GM19238 (cell line): ENCODE measurements around the gene ARHGDIA.

ENCODE experiments used
- DNase-seq: peaks from one replicate; pipeline ENCODE4 v3.0.0; 2011; ENCODE audit warnings: low spot score; ENCODE audit not compliant: insufficient read length

The ARHGDIA gene

DNA sequence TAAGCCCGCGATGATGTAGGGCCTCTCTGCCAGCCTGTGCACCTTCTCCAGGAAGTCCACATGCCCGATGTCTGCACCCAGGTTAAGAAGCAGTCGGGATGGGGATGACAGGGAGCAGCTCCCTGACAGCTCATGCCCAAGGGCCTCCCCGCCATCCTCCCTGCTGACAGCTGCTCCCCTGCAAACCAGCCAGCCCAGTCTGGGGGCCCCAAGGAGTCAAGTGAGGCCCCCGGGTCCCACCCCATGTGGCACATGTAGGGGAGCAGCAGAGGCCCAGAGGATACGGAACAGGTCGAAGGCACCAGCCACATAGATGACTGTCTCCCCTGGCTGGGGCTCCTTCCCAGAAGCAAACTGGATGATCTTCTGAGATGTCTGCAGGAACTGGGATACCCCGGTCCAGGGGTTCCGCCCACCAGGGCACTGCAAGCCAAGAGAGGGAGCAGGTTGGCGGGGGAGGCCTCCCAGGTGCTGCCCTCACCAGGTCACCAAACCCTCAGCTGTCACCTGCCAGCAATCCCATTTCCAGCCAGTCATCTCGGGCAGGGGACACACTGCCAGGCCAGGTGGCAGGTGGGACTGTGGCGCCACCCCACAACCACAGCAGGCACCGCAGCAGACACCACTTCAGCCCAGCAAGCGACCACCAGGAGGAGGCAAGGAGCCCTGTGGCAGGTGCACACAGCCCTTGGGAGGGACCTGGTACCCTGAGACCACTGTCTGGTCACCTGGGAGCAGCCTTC, 35.5 kb upstream of the ARHGDIA start:
- DNase-seq: no peak

DNA sequence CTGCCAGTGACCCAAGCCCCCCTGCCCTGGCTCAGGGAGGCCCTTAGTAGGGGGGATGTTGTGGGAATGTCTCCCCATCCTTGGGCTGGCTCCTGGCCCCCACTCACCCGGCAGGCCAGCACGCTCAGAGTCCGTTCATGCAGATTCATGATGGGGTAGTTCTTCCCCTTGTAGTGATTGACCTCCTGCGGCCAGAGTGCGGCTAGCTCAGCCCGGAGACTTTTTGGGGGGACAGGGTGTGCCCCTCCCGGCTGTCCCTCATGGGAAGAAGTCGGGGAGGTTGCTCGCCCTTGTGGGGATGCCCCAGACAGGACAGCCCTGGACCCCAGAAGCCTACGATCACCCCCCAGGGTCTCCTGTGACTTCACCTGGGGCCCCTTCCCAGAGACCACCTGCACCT, 34.9 kb upstream of the ARHGDIA start:
- DNase-seq: no peak

DNA sequence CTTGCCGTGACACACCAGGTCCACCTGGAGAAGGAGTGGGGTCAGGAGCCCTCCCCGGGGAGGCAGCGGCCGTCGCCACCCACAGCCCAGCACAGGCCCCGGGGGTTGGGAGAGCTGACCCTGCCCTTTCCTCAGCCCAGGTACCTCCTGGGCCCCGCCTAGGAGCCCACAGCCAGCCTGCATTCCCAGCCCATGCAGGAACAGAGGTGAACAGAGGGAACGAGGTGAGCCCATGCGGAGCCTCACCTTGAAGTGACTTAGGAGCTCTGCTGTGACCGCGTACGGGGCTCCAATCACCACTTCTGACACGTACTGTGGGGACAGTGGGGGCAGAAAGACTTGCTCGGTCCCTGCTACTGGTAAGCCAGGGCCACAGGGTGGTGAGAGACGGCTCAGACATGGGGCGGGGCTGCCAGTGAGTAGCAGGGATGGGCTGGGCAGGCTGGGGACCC, 34.3 kb upstream of the ARHGDIA start:
- DNase-seq: no peak

DNA sequence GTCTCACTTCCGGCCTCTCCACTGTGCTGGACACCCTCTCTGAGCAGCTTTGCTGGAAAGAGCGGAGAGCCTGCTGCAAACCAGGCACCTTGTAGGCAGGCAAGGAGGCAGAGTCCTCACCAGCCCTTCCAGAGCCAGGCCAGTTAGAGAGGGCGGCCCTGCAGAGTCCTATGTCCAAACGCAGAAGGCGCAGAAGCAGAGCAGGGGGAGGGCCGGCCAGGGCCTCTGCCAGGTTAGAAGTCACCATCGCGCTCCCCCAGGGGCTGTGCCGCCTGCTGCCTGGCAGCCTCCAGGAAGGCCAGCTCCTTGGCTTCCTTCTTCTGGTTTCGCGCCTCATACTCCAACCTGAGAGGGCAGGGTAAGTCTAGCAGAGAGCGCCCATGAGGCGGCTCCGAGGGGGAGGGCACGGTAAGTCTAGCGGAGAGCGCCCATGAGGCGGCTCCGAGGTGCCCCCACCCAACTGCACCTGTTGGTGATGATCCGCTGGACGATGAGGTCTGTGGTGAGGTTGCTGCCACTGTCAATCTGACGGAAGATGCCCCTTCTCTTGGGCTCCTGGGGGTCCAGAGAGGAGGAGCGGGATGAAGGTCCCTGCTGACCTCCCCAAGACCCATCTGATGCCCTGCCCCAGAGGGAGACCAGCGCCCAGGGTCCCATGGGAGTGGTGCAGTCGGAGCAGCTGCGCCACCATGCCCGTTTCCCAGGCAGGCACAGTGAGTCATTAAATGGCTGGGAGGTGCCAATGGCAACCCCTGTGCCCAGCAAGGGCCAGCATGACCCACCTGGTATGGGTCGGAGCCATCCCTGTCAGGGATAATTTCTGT, 33.7 kb upstream of the ARHGDIA start:
- DNase-seq: no peak

DNA sequence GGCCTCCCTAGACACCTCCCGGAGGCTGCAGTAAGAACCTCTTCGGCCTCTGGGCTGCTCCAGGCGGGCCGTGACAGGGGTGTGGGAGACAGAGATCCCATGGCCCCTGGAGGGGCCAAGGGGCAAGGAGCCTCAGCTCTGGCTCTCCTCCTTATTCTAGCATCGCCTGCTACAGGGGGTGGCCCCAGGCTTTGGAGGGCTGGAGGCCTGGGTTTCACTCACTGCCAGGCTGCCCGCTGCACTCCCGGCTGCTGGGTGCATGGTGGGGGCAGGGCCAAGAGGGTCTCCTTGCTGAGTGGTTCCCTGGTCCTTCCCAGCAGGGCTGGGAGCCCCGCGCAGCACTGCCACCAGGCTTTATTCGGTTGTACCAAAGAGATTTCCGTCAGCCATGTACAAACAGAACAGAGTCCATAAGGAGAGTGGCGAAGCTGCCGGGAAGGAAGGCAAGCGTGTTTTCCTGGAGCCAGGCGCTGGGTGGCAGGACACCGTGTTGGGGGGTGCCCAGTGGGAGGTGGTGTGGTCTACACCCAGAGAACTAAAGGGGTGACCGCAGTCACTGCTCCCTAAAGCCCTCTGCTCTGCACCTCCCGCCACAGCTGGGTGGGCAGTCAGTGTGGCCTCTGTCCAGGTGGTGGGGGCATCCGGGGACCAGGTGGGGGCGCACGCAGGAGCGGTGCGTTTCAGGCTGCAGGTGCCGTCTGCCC, 32.9 kb upstream of the ARHGDIA start:
- no peak for DNase-seq

DNA sequence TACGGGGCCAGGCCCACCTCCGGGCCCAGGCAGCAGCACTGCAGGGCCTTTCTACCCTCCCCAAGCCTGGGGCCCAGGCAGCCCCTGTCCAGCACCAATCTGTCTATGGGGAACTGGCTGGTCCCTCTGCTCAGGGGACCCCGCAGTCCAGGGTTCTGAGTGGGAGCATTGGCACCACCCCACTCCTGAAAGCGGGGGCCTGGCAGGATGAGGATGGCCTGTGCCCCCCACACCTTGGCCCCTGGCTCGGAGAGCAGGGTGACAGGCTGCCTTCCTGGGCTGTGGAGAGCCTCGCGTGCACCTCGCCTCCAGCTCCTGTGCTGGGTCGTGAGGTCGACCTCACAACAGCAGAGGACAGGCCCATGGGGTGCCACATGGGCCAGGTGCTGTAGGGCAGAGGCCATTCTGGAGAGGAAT, 32.3 kb upstream of the ARHGDIA start:
- no peak for DNase-seq

DNA sequence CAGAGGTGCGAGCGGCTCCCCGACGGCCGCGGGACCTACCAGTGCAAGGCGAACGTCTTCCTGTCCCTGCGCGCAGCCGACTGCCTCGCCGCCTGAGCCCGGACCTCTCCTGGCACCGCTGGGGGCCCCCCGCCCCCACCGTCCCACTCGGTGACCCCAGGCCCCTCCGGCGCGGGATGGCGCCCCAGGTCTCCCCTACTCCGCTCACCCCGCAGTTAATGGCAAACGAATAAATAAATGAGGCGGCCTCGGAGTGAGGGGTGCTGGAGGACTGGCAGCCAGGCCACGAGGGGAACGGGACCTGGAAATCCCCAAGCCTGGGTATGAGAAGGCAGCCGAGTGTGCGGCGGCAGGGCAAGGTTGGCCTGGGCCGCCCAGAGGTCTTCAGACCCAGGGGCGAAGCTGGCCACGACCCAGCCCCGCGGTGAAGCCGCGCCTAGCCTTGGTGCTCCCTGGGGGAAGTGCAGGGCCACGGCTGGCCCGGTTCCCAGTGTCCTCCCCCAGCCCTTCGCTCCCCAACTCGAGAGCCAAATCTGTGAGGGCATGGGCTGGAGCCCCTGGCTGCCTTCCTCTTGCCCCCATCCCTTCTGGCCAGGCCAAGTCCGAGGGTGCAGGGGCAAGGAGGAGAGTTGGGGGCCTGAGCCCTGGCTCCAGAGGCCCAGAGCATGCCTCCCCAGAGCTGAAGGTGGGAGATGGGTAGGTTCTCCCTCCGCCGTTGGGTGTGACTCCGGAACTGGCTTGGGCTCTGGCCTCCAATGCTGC, 31.7 kb upstream of the ARHGDIA start:
- DNase-seq: no peak

DNA sequence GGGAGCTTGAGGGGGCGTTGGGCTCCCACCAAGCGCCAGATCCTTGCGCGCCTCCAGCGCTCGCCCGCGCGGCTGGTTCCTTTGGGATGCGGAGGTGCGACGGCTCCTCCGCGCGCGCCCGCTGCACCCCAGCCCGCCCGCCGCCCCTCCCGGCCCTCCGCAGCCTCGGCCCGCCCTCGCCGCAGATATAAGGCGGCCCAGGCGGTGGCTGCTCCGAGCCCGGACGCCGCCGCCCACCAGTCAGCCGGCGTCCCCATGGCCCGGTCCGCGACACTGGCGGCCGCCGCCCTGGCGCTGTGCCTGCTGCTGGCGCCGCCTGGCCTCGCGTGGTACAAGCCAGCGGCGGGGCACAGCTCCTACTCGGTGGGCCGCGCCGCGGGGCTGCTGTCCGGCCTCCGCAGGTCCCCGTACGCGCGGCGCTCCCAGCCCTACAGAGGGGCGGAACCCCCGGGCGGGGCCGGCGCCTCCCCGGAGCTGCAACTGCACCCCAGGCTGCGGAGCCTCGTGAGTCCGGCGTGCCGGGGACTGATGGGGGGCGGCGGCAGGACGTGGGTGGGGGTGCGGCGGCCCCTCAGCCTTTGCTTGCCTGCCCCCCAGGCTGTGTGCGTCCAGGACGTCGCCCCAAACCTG, 31.0 kb upstream of the ARHGDIA start, which contains the start of gene NPB:
Gene NPB, plus strand, starts transcription at position 216 of the 630 bp plus-strand sequence. Its CDS starts 40 bp downstream, at position 256.
- no peak for DNase-seq

DNA sequence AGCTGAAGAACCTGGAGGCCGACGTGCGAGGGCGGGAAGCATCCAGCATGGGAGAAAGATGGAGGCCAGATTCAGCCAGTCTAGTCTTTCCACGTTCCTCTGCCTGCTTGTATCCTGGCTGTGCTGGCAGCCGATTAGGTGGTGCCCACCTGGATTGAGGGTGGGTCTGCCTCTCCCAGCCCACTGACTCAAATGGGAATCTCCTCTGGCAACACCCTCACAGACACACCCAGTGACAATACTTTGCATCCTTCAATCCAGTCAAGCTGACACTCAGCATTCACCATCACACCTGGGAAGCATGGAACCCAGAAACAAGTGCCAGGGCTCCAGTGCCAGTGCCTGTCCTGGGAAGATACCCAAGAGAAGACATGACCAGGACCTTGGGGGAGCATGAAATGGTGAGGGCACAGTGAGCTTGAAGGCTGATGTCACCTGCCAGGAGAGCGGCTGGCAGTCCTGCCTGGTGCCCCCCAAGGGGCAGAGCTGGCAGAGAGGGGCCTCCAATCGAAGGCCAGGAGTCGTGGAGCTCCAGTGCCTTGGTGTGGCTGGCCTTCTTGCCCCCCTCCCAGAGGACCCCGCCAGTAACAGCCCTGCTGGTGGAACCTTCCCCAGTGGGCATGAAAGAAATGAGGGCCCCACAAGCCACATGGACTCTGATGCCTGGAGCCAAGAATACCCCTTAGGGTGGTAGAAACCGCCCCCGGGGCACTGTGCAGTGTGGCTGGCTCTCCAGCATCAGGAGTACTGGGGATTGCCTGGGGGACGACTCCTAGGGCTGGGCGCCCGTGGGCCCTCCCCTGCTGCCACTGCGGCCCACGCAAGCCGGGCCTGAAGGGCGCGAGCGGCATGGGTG, 30.3 kb upstream of the ARHGDIA start:
- DNase-seq: no peak

DNA sequence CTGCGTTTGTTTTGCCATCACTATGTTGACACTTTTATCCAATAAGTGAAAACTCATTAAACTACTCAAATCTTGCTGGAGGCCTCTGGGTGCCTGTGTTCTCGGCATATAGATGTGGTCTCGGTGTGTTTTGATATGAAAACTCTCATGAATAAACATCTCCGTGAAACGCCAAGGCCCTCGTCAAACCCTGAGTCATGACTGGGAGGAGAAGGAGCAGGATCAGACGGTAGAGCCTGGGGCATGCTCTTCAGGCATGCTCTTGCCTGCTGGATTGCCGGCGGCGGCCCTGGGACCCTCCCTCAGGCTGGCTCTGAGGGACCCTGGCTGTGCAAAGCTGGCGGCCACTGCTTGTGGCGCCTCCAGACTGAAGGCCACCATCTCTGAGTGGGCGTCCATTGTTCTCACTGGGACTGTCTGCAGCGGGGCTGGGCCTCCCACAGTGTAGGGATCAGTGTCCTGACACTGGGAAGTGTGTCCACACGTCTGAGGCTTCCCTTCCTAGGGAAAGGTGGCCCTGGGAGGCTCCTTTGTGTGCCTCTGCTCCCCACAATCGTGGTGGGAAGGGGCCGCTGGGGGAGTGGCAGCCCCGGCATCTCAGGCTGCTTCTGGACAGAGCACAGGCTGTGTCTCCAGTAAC, 29.2 kb upstream of the ARHGDIA start:
- DNase-seq: no peak

DNA sequence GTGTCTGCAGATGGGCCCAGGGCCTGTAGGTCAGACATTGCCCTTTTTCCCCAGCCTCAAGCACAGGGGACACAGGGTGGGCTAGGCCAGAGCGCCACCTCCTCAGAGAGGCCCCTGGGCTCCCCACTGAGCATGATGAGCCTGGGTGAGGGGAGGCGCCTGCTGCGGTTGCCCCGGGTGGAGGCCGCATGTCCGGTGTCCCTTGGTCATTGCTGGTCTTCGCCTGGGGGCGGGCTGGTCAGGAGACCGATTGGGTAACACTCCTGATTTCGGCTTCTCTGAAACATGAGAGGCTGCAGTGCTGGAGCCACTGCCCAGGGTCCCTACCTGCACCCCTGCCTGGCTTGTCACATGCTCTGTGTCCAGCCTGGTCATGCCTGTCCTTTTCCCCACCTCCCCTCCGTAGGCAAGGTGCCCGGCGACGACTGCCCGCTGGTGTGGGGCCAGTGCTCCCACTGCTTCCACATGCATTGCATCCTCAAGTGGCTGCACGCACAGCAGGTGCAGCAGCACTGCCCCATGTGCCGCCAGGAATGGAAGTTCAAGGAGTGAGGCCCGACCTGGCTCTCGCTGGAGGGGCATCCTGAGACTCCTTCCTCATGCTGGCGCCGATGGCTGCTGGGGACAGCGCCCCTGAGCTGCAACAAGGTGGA, 28.5 kb upstream of the ARHGDIA start:
- no peak for DNase-seq

DNA sequence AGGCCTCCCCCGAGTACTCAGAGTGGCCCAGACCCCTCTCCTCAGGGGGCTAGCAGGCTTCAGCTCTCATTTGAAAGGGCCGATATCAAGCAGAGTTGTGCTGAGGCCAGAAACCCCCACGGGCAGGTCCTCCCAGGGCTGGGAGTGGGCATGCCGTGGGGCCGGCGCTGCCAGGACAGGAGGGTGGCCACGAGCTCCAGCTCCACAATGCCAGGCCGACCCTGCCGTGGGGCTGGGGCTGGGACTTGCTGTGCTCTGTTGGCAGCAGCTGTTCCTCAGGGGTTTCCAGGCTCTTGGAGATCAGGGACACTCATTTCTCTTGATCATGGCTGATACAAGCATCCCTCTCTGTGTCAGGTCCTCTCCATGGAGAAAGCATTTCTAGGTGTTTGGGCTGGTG, 27.7 kb upstream of the ARHGDIA start:
- no peak for DNase-seq

DNA sequence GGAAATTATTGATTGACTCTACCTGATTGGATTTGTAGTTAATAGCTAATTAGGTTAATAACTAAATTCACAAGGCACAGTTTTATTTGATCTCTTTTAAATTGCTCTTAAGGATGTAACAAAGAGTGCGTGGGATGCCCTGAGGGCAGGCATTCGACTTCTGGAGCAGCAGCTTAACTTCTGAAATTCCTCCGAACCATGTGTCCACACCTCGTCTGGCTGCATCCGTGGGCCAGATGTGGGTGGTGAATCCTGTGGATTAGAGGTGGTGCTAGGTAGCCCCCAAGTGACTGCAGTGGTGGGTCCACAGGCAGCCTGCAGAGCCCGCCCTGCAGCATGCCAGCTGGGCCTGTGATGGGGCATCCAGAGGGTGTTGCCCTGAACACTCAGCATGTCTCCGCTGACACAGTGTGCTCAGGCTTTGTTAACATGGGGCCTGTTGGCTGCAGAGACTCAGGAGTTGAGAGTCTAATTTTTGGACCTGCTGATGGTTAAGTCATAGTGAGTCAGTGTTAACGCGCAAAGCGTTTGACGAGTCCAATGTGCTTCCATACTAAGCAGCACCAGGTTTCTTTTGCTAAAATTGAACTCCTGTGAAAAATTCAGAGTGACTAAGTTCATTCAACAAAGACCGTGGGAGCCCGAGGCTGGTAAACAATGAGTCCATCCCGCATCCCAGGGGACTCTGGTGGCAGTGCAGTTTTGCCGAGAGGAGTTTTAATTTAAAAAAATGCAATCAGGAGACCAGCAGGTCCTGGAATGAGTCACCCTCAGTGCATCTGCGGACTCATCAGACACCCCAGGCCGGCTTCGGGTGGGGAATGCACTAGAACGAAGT, 27.1 kb upstream of the ARHGDIA start:
- DNase-seq: no peak

DNA sequence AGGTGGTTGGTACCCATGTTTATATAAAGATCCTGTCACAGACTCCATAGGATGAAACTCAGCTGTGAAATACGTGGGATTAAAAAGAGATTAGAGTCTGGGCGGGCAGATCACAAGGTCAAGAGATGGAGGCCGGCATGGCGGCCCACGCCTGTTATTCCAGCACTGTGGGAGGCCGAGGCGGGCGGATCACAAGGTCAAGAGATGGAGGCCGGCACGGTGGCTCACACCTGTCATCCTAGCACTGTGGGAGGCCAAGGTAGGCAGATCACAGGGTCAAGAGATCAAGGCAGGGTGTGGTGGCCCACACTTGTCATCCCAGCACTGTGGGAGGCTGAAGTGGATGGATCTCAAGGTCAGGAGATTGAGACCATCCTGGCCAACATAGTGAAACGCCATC, 24.3 kb upstream of the ARHGDIA start:
- no peak for DNase-seq

DNA sequence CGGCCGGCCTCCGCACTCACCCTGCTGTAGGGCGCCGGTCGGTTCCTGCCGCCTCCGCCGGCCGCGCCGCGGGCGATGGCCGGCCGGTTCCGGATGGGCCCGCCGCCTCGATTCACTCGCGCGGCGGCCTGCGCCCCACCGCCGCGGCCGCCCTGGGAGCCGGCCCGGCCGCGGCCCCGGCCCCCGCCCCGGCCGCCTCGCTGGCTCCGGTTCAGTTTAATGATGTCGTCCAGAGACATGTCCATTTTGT, 20.1 kb upstream of the ARHGDIA start:
- no peak for DNase-seq

DNA sequence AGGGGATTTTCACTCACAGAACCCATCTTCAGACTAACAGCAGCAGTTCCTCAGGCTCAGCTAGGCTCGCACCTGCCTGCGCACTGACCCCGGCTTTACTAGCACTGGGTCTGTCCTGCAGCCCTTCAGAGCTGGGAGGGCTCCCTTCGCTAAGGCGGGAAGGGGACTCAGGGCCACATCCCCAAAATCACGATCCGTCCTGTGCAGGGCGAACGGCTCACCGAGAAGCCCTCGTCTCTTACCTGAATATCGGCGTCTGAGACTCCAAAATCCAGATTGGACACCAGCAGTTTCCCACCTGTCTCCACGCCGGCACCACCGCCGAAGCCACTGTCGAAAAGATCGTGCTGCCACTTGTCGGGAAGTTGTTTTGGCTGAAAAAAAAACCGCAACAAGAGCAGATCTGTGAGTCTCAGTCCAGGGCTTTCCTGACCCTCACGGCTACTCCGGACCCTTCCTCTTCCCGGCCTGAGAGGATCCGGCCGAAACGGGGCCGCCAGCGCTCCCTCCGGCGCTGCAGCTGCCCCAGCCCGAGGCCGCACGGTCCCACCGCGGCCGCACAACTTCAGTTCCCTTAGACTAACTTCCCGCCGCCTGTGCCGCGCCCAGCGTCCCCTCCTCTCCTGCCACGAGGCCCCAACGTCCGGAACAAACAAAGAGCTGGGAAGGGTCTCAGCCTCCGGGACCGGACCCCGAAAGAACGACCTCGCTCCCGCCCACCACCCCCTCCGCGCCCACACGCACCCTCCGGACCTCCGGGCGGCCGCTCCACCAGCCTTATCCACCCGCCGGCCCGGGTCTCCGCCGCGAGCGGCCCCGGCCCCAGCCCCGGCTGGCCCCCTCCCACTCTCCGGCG, 19.5 kb upstream of the ARHGDIA start:
- no peak for DNase-seq

DNA sequence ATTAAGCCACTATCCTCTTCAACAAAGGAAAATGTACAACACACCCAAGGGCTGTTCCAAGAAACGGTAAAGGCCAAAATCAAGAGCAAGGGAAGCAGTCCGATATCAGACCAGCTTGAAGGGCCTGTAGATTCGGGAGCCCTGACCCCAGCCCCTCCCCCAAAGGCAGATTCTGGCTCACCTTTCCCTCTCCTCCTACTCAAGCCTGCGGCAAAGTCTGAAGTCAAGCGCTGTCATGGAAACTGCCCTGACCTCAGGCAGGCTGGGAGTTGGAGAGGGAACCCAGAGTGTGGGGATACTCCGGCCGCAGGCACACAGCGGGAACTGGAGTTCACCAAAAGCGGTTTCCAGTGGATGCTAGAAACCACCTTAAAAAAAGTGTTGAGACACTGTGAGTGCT, 18.5 kb upstream of the ARHGDIA start:
- DNase-seq: no peak
